Measurements from ENCODE around the gene SLC35G4.
"Not testable (repeated sequence)": the region's sequence is repeated elsewhere in the genome, so short reads cannot be mapped to it uniquely, and the experiment has no call there.

The SLC35G4 gene

GRCh38 chr18:11609488-11609887, at the start of gene SLC35G4:
TSS of gene SLC35G4 (plus strand) at chr18:11609596. CDS start at chr18:11609596, 0 bp downstream.
- DNase-seq (ENCODE audit: low read depth, low spot score); in situ Hi-C loops (cut with HindIII; ENCODE audit: low sequenced_read_pairs): not testable (repeated sequence)

GRCh38 chr18:11561293-11561692, 48.1 kb upstream of the SLC35G4 start:
- DNase-seq (ENCODE audit: low read depth, low spot score), result no peak
- in situ Hi-C loops (cut with HindIII; ENCODE audit: low sequenced_read_pairs), result no loop called here
- no peak overlapping the region for H3K4me3 ChIP-seq (ENCODE audit: low read depth, low read length)
- TF ChIP-seq, protein P1, sequence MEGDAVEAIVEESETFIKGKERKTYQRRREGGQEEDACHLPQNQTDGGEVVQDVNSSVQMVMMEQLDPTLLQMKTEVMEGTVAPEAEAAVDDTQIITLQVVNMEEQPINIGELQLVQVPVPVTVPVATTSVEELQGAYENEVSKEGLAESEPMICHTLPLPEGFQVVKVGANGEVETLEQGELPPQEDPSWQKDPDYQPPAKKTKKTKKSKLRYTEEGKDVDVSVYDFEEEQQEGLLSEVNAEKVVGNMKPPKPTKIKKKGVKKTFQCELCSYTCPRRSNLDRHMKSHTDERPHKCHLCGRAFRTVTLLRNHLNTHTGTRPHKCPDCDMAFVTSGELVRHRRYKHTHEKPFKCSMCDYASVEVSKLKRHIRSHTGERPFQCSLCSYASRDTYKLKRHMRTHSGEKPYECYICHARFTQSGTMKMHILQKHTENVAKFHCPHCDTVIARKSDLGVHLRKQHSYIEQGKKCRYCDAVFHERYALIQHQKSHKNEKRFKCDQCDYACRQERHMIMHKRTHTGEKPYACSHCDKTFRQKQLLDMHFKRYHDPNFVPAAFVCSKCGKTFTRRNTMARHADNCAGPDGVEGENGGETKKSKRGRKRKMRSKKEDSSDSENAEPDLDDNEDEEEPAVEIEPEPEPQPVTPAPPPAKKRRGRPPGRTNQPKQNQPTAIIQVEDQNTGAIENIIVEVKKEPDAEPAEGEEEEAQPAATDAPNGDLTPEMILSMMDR (IDR thresholded peaks at IDR 0.05; ENCODE audit: low read depth, low read length), result no peak

More at GRCh38 chr18:11609488-11609887, at the start of gene SLC35G4:
- not testable (repeated sequence) for H3K4me3 ChIP-seq (ENCODE audit: low read depth, low read length)

- in situ Hi-C loops (cut with HindIII; ENCODE audit: low sequenced_read_pairs), result no loop called here
- DNase-seq (ENCODE audit: low read depth, low spot score), result no peak
- TF ChIP-seq, protein P1 (IDR thresholded peaks at IDR 0.05; ENCODE audit: low read depth, low read length), result no peak
- H3K4me3 ChIP-seq (ENCODE audit: low read depth, low read length), result no peak overlapping the region
Observed at GRCh38 chr18:11565716-11566115, 43.7 kb upstream of the SLC35G4 start.

GRCh38 chr18:11566236-11566965, 43.0 kb upstream of the SLC35G4 start:
- in situ Hi-C loops (cut with HindIII; ENCODE audit: low sequenced_read_pairs), result no loop called here
- no peak for DNase-seq (ENCODE audit: low read depth, low spot score)
- H3K4me3 ChIP-seq (ENCODE audit: low read depth, low read length), result no peak overlapping the region
- TF ChIP-seq, protein P1 (IDR thresholded peaks at IDR 0.05; ENCODE audit: low read depth, low read length), result no peak

DNA sequence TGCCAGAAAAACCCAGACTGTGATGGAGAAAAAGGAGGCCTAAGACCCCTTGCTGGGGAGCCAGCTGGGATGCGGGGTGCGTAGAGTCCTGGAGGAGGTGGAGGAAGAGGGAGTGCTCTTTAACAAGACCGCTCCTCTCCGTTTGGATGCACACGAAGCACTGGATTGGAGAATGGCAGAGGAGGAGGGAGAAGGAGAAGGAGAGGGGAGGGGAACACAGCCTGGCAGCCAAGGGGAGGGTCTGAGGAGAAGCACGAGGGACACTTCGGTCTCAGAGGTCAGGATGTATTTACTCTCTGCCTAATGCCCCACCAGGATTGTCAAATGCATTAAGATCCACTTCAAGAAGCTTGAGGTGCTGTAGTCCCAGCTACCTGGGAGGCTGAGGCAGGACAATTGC, 42.0 kb upstream of the SLC35G4 start:
- no peak overlapping the region for H3K4me3 ChIP-seq (ENCODE audit: low read depth, low read length)
- no peak for DNase-seq (ENCODE audit: low read depth, low spot score)
- TF ChIP-seq, protein P1 (IDR thresholded peaks at IDR 0.05; ENCODE audit: low read depth, low read length), result no peak
- in situ Hi-C loops (cut with HindIII; ENCODE audit: low sequenced_read_pairs), result no loop called here

DNA sequence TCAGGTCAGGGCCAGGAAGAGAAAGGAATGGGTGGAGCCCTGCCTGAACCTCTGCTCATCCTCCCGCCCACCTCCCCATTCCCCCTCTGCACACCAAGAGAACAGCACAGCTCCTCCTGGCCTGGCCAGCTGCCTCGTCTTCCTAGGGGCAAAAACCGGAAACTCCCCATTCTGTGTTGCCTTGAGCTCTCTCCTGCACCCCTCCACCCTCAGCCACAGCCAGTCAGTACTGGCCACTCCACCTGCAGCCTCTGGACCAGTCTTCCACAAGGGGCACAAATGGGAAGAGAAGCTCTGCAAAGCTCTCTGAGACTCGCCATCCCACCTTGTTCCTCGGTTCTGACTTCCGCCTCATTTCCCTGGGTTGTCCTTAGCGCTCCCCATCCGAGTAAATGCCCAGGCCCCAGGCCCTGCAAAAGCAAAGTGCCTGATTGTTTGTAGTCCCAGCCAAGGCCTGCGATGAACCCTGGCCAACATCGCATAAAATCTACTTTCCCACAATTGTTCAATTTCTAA, 39.3 kb upstream of the SLC35G4 start:
- no peak for DNase-seq (ENCODE audit: low read depth, low spot score)

More for the DNA sequence above, 39.3 kb upstream of the SLC35G4 start:
- no peak overlapping the region for H3K4me3 ChIP-seq (ENCODE audit: low read depth, low read length)
- TF ChIP-seq, protein P1 (IDR thresholded peaks at IDR 0.05; ENCODE audit: low read depth, low read length), result no peak
- in situ Hi-C loops (cut with HindIII; ENCODE audit: low sequenced_read_pairs), result no loop called here
